OCI-LY7 (cell line): ENCODE data around the gene ICA1L. TPM values are rescaled to one million over a fixed set of nuclear protein-coding genes. Genes with fewer than 3 reads are reported as not detected.

Experiments
- BruUV-seq: library from RNA; stranded (reverse); fragments of 400-500 nt; replicated peaks from 2 replicates; lab custom pipeline; 2021; lab: Mats Ljungman, UMichigan
- CTCF ChIA-PET: fragments of 300-600 bp; sonication (Branson Sonifier 250); formaldehyde crosslinking; loops from one replicate; lab custom pipeline; 2022; ENCODE audit warnings: antibody characterized with exemption; ENCODE audit not compliant: unreplicated experiment; lab: Charles Lee
- POLR2A ChIA-PET: fragments of 300-600 bp; sonication (Branson Sonifier 250); formaldehyde crosslinking; loops from one replicate; lab custom pipeline; 2022; ENCODE audit warnings: antibody characterized with exemption; lab: Charles Lee
- DNase-seq: peaks from one replicate; pipeline ENCODE4 v3.0.0-alpha.2; 2015; ENCODE audit warnings: low spot score
- H2AFZ ChIP-seq: fragments of 200-600 bp; sonication (generic), shearing (Covaris generic); 2 replicates; pipeline ENCODE4 v1.6.1; 2014; ENCODE audit warnings: mild to moderate bottlenecking, antibody characterized with exemption, low read length, moderate library complexity
- H3K27ac ChIP-seq: fragments of 200-600 bp; sonication (generic); 2 replicates; pipeline ENCODE4 v1.5.1; 2014; ENCODE audit warnings: mixed run types, low read depth, mild to moderate bottlenecking, moderate library complexity, low read length, inconsistent platforms; ENCODE audit not compliant: poor library complexity, severe bottlenecking
- H3K36me3 ChIP-seq: fragments of 200-600 bp; sonication (generic); 2 replicates; pipeline ENCODE4 v1.6.1; 2014; ENCODE audit warnings: mild to moderate bottlenecking, antibody characterized with exemption, low read length, moderate library complexity, mixed read lengths; ENCODE audit not compliant: insufficient read depth
- H3K4me1 ChIP-seq: fragments of 200-600 bp; sonication (generic); 2 replicates; pipeline ENCODE4 v1.5.1; 2014; ENCODE audit warnings: mild to moderate bottlenecking, low read length; ENCODE audit not compliant: insufficient read depth, poor library complexity, severe bottlenecking
- H3K4me2 ChIP-seq: fragments of 200-600 bp; sonication (generic); 2 replicates; pipeline ENCODE4 v1.6.1; 2014; ENCODE audit warnings: mild to moderate bottlenecking, low read length
- H3K4me3 ChIP-seq: fragments of 200-600 bp; sonication (generic); 2 replicates; pipeline ENCODE4 v1.5.1; 2014; ENCODE audit warnings: mild to moderate bottlenecking, low read depth, low read length; ENCODE audit not compliant: poor library complexity, severe bottlenecking
- H3K79me2 ChIP-seq: fragments of 200-600 bp; sonication (generic); 2 replicates; pipeline ENCODE4 v1.6.1; 2016; ENCODE audit warnings: low read depth, mild to moderate bottlenecking, low read length, moderate library complexity, mixed read lengths; ENCODE audit not compliant: insufficient read depth
- H3K9me2 ChIP-seq: fragments of 200-600 bp; sonication (generic); 2 replicates; pipeline ENCODE4 v1.6.1; 2016; ENCODE audit warnings: mild to moderate bottlenecking, low read length, mixed read lengths; ENCODE audit not compliant: insufficient read depth
- H3K9me3 ChIP-seq: fragments of 200-600 bp; sonication (generic); 2 replicates; pipeline ENCODE4 v1.6.1; 2014; ENCODE audit warnings: mild to moderate bottlenecking, mixed run types, low read length, mixed read lengths
- H4K20me1 ChIP-seq: fragments of 200-600 bp; sonication (generic); 2 replicates; pipeline ENCODE4 v1.6.1; 2014; ENCODE audit warnings: mild to moderate bottlenecking, antibody characterized with exemption, low read length, moderate library complexity, mixed read lengths; ENCODE audit not compliant: insufficient read depth
- CTCF ChIP-seq: fragments of 200-600 bp; sonication (generic); conservative IDR thresholded peaks from 2 replicates; pipeline ENCODE4 v1.5.1; 2014; ENCODE audit warnings: mild to moderate bottlenecking, antibody characterized with exemption, low read length, moderate library complexity, mixed read lengths
- EZH2phosphoT487 ChIP-seq: fragments of 200-600 bp; sonication (generic); IDR thresholded peaks from 2 replicates; pipeline ENCODE4 v1.6.1; 2018; ENCODE audit warnings: low read depth, borderline replicate concordance, mild to moderate bottlenecking, mixed run types, antibody characterized with exemption, low read length, moderate library complexity, mixed read lengths
- intact Hi-C: fragments of 100-400 bp; cut with micrococcal nuclease; formaldehyde crosslinking; loops from one replicate; pipeline ENCODE4 v1.10.0; 2022; ENCODE audit not compliant: unreplicated experiment
- total RNA-seq, 2 experiments: library from RNA; depleted of rRNA in 1 of 2; stranded (reverse); fragments of >200 nt in 1 of 2; shearing (Covaris generic) in 1 of 2; gene quantifications; 2 replicates each; pipeline ENCODE4 v1.2.3, GENCODE V29; 2014 to 2022

The ICA1L gene
- total RNA-seq, 2 experiments from 2014 or later: 5.2 to 11.1 TPM

DNA sequence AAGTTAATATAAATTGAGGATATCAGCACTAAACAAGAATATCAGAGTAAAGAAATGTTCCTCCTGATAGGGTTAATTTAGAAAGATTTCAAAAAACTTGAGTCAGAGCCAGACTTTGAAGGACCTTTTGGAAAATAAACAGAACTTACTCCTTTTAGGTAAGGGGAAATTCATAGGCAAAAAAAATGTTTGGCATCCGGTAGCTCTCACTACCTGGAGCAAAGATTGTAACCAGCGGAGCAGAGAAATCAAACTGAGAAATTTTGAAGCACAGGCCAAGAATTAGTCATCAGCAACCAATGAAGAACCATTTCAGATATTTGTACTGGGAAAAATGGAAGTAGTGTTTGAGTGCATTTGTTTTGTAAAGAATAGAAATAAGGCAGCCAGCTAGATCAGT is 113.0 kb downstream of the ICA1L start:
- H4K20me1 ChIP-seq: no peaks in the 10 kb centered on the region
- TF ChIP-seq EZH2phosphoT487 (no peak), CTCF (no peak)
- no peak overlapping the region for H3K4me3 ChIP-seq
- no TSS peak for BruUV-seq
- no peaks in the 10 kb centered on the region for H3K9me2 ChIP-seq
- CTCF ChIA-PET: no interaction called here
- H3K9me3 ChIP-seq: no peaks in the 10 kb centered on the region
- no peak for DNase-seq
- no peak overlapping the region for H2AFZ ChIP-seq
- POLR2A ChIA-PET: interaction anchor here (0.5 to 1.1 kb wide), 4 partner anchors 28 to 280 kb away, joined by 3 to 8 read pairs (median 4); no protein-coding TSS in a partner anchor
- intact Hi-C loops: no loop called here
- no peak overlapping the region for H3K4me2 ChIP-seq
- no peaks in the 10 kb centered on the region for H3K79me2 ChIP-seq
- H3K27ac ChIP-seq: no peak overlapping the region
- H3K4me1 ChIP-seq: no peaks in the 10 kb centered on the region
- H3K36me3 ChIP-seq: peaks cover 16% of the 10 kb centered on the region; the same call in 1 of the 2 replicates

GRCh38 chr2:202758128-202758527 is 113.4 kb downstream of the ICA1L start:
- Histone ChIP-seq H3K4me2 (no peak overlapping the region), H2AFZ (no peak overlapping the region), H3K9me2 (no peaks in the 10 kb centered on the region), H3K4me3 (no peak overlapping the region), H3K79me2 (no peaks in the 10 kb centered on the region), H3K9me3 (no peaks in the 10 kb centered on the region), H3K27ac (no peak overlapping the region), H3K4me1 (no peaks in the 10 kb centered on the region), H3K36me3 (peaks cover 16% of the 10 kb centered on the region; the same call in 1 of the 2 replicates), H4K20me1 (no peaks in the 10 kb centered on the region)
- intact Hi-C loops: no loop called here
- DNase-seq: no peak
- BruUV-seq: no TSS peak
- TF ChIP-seq EZH2phosphoT487: no peak
- no peak for TF ChIP-seq CTCF
- POLR2A ChIA-PET: interaction anchor here (0.5 to 1.1 kb wide), 2 partner anchors 41 to 146 kb away, joined by 3 to 8 read pairs; no protein-coding TSS in a partner anchor
- CTCF ChIA-PET: no interaction called here

DNA sequence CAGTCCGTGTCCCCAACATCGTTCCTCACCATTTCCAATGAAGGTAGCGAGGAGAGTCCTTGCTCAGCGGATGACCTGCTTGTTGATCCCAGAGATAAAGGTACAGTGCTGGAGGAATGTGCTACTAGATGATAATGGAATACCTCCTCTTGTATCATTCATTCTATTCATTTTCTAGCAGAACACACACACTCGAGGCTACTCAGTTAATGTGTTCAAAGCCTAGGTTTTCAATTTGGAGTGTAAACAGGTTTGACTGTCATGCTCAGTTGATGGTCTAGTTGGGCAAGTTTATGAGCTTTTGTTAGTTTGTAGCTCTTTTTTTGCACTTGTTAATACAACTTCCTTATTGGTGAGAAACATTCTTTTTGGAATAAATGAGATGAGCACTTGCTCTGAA is 114.2 kb downstream of the ICA1L start:
- Histone ChIP-seq H3K36me3 (peaks cover 16% of the 10 kb centered on the region; the same call in 1 of the 2 replicates), H3K9me3 (no peaks in the 10 kb centered on the region), H3K27ac (no peak overlapping the region), H3K79me2 (no peaks in the 10 kb centered on the region), H3K4me1 (no peaks in the 10 kb centered on the region), H3K4me3 (no peak overlapping the region), H4K20me1 (no peaks in the 10 kb centered on the region), H3K4me2 (no peak overlapping the region), H3K9me2 (no peaks in the 10 kb centered on the region), H2AFZ (no peak overlapping the region)
- no peak for DNase-seq
- no peak for TF ChIP-seq CTCF
- TF ChIP-seq EZH2phosphoT487: no peak
- BruUV-seq: no TSS peak
- ChIA-PET CTCF (no interaction called here), POLR2A (no interaction called here)
- intact Hi-C loops: no loop called here
